ENCODE measurements around the gene HCAR2.
"Not testable (repeated sequence)": the region's sequence is repeated elsewhere in the genome, so short reads cannot be mapped to it uniquely, and the experiment has no call there.

The HCAR2 gene

DNA sequence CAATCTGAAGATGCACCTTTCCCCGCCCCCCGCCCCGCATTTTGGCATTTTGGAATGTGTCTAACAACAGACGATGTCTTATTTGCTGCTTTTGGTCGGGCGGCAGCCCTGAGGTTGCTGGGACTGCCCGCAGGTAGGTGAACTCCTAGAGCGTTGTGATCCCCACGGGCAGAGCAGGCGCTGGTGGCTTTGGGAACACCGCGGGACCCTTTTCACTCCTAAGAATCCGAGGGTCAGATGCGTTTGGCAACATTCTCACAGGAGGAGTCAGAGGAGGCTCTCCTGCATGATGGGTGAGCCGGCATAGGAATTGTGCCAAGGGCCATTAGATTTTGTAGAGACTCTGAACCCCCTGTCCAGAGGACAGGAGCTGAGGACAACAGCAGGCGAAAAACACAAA is 41.9 kb downstream of the HCAR2 start:
- DNase-seq, result no peak

DNA sequence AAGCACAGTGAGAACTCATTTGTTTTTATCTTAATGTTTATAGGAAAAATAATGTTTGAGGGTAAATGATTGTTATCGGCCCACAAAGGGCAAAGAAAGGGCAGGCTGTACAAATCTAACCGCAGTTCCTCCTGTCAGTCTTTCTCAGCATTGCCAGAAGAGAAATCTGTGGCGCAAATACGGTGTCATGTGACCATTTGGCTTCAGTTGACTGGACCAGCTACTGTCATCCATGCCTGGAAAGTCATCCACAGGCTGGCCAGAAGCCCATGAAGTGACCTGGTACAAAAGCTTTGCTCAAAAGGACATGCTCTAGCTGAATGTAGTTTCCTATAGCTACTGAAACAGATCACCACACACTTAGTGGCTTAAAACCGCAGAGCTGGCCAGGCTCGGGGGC is 43.6 kb downstream of the HCAR2 start:
- no peak for DNase-seq

DNA sequence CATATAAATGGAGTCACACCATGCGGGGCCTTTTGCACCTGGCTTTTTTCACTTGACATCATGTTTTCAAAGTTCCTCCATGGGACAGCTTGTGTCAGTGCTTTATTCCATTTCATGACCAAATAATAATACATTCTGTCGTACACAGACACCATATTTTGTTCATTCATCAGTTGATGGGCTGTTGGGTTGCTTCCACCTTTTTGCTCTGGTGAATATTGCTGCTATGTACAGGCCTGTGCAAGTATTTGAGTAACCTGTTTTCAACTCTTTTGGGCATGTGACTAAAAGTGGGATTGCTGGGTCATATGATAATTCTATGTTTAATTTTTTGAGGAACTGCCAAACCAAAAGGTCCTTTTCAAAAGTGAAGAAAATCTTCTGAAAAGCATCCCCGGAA is 46.9 kb downstream of the HCAR2 start:
- DNase-seq, result no peak

- DNase-seq, result not testable (repeated sequence)
Measured at GRCh38 chr12:122653291-122653690, 49.9 kb downstream of the HCAR2 start.

DNA sequence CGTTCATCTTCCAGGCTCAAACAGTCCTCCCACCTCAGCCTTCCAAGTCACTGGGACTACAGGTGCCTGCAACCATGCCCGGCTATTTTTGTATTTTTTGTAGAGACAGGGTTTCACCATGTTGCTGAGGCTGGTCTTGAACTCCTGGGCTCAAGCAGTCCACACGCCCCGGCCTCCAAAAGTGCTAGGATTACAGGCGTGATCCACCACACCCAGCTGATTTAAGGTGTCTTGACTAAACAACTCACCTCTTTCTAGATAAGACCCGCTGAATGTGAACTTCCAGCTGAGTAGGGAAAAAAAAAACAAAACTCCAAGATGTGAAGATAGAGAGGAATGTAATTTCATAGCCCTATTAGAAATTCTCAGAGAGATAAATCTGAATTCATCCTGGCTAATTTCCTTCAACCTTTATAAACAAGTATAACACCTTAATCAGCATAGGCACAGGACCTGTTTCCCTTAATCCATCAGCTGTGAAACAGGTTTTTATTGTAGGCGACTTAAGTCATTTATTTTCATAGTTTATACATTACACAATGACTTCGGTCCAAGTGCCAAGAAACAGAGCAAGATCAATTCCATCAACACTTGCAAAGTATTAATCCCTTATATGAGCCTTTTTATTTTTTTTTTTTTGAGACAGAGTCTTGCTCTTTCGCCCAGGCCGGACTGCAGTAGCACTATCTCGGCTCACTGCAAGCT is 51.5 kb downstream of the HCAR2 start:
- no peak for DNase-seq

All from fibroblast of skin of right quadriceps (primary cell).